Measurements from ENCODE around the gene CEP164. TPM values are rescaled to one million over a fixed set of nuclear protein-coding genes. Genes with fewer than 3 reads are reported as not detected.
"Not testable (repeated sequence)": the region's sequence is repeated elsewhere in the genome, so short reads cannot be mapped to it uniquely, and the experiment has no call there.

The CEP164 gene
- total RNA-seq, 1 donor from 2014 or later: 36.1 TPM

DNA sequence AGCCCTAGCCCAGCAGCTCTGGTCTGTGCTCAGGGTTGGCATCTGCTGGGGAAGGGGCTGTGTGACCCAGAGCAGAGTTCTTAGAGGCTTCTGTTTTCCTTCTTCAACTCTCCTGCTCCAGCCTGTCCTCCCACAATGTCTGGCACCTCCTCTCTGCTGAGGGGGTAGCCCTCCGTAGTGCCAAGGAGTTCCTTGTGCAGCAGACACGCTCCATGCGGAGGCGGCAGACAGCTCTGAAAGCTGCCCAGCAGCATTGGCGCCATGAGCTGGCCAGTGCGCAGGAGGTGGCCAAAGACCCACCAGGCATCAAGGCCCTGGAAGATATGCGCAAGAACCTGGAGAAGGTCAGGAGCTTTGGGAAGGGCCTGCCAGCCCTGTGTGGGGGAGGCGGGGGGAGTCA, 69.3 kb downstream of the CEP164 start:
- H3K4me1 Mint-ChIP-seq (ENCODE audit: low read depth, unreplicated experiment): no peaks in the 10 kb centered on the region
- H3K4me3 Mint-ChIP-seq (ENCODE audit: unreplicated experiment): no peak overlapping the region
- H3K27ac ChIP-seq (ENCODE audit: low read depth, low read length): no peak overlapping the region
- no peaks in the 10 kb centered on the region for H3K27me3 Mint-ChIP-seq (ENCODE audit: low read depth, unreplicated experiment)
- no peak overlapping the region for H3K9ac ChIP-seq (ENCODE audit: low read length)
- no peak for TF ChIP-seq EZH2 (IDR thresholded peaks at IDR 0.05; ENCODE audit: insufficient read depth, low read length)
- TF ChIP-seq, protein P1, sequence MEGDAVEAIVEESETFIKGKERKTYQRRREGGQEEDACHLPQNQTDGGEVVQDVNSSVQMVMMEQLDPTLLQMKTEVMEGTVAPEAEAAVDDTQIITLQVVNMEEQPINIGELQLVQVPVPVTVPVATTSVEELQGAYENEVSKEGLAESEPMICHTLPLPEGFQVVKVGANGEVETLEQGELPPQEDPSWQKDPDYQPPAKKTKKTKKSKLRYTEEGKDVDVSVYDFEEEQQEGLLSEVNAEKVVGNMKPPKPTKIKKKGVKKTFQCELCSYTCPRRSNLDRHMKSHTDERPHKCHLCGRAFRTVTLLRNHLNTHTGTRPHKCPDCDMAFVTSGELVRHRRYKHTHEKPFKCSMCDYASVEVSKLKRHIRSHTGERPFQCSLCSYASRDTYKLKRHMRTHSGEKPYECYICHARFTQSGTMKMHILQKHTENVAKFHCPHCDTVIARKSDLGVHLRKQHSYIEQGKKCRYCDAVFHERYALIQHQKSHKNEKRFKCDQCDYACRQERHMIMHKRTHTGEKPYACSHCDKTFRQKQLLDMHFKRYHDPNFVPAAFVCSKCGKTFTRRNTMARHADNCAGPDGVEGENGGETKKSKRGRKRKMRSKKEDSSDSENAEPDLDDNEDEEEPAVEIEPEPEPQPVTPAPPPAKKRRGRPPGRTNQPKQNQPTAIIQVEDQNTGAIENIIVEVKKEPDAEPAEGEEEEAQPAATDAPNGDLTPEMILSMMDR (IDR thresholded peaks at IDR 0.05; ENCODE audit: insufficient read depth, low read depth, low read length): no peak
- peaks cover 69% of the 10 kb centered on the region for H3K36me3 Mint-ChIP-seq (ENCODE audit: low read depth, unreplicated experiment)
- no peaks in the 10 kb centered on the region for H3K79me2 ChIP-seq (ENCODE audit: insufficient read depth, low read length)
- FAIRE-seq (no peak), DNase-seq (ENCODE audit: low read depth) (no peak)
- no peaks in the 10 kb centered on the region for H3K4me1 ChIP-seq (ENCODE audit: insufficient read depth, low read length)
- H4K20me1 ChIP-seq (ENCODE audit: insufficient read depth, low read length): no peaks in the 10 kb centered on the region
- no peak overlapping the region for H3K4me3 ChIP-seq (ENCODE audit: insufficient read depth, low read depth, low read length)
- H3K27me3 ChIP-seq (ENCODE audit: insufficient read depth, low read length): no peaks in the 10 kb centered on the region
- no peaks in the 10 kb centered on the region for H3K9me3 ChIP-seq (ENCODE audit: insufficient read depth, low read depth, low read length)
- H3K9me3 Mint-ChIP-seq (ENCODE audit: unreplicated experiment): peaks cover 16% of the 10 kb centered on the region
- H3K27ac Mint-ChIP-seq (ENCODE audit: unreplicated experiment): no peak overlapping the region
- H3K36me3 ChIP-seq (ENCODE audit: insufficient read depth, low read length): peaks cover 26% of the 10 kb centered on the region
- no peak overlapping the region for H2AFZ ChIP-seq (ENCODE audit: low read depth, low read length)
- no peak overlapping the region for H3K4me2 ChIP-seq (ENCODE audit: low read length)

DNA sequence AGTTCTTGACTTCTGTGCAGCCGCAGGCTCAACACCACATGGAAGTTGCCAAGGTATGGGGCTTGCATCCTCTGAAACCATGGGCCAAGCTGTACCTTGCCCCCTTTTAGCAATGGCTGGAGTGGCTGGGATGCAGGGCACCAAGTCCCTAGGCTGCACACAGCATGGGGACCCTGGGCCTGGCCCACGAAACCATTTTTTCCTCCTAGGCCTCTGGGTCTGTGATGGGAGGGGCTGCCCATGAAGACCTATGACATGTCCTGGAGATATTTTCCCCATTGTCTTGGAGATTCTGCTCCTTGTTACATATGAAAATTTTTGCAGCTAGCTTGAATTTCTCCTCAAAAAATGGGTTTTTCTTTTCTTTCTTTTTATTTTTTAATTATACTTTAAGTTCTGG, 71.0 kb downstream of the CEP164 start:
- not testable (repeated sequence) for H3K27me3 ChIP-seq (ENCODE audit: insufficient read depth, low read length); H3K27ac ChIP-seq (ENCODE audit: low read depth, low read length); H3K79me2 ChIP-seq (ENCODE audit: insufficient read depth, low read length); DNase-seq (ENCODE audit: low read depth); H2AFZ ChIP-seq (ENCODE audit: low read depth, low read length); H3K9me3 ChIP-seq (ENCODE audit: insufficient read depth, low read depth, low read length); FAIRE-seq; H3K27me3 Mint-ChIP-seq (ENCODE audit: low read depth, unreplicated experiment); H4K20me1 ChIP-seq (ENCODE audit: insufficient read depth, low read length); H3K4me1 ChIP-seq (ENCODE audit: insufficient read depth, low read length); H3K4me1 Mint-ChIP-seq (ENCODE audit: low read depth, unreplicated experiment); H3K4me3 ChIP-seq (ENCODE audit: insufficient read depth, low read depth, low read length); H3K9ac ChIP-seq (ENCODE audit: low read length); H3K27ac Mint-ChIP-seq (ENCODE audit: unreplicated experiment); H3K4me2 ChIP-seq (ENCODE audit: low read length); H3K4me3 Mint-ChIP-seq (ENCODE audit: unreplicated experiment)
- H3K36me3 ChIP-seq (ENCODE audit: insufficient read depth, low read length): peaks cover 21% of the 10 kb centered on the region
- Mint-ChIP-seq H3K36me3 (ENCODE audit: low read depth, unreplicated experiment) (peaks cover 61% of the 10 kb centered on the region), H3K9me3 (ENCODE audit: unreplicated experiment) (peaks cover 16% of the 10 kb centered on the region)

DNA sequence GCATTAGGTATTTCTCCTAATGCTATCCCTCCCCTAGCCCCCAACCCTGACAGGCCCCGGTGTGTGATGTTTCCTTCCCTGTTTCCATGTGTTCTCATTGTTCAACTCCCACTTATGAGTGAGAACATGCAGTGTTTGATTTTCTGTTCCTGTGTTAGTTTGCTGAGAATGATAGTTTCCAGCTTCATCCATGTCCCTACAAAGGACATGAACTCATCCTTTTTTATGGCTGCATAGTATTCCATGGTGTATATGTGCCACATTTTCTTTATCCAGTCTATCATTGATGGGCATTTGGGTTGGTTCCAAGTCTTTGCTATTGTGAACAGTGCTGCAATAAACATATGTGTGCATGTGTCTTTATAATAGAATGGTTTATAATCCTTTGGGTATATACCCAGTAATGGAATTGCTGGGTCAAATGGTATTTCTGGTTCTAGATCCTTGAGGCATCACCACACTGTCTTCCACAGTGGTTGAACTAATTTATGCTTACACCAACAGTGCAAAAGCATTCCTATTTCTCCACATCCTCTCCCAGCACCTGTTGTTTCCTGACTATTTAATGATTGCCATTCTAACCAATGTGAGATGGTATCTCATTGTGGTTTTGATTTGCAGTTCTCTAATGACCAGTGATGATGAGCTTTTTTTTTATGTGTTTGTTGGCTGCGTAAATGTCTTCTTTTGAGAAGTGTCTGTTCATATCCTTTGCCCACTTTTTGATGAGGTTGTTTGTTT, 71.6 kb downstream of the CEP164 start:
- H3K27ac ChIP-seq (ENCODE audit: low read depth, low read length); H3K9me3 ChIP-seq (ENCODE audit: insufficient read depth, low read depth, low read length); H3K4me2 ChIP-seq (ENCODE audit: low read length); H3K9ac ChIP-seq (ENCODE audit: low read length); FAIRE-seq; H3K27me3 ChIP-seq (ENCODE audit: insufficient read depth, low read length); H4K20me1 ChIP-seq (ENCODE audit: insufficient read depth, low read length); H3K4me1 ChIP-seq (ENCODE audit: insufficient read depth, low read length); H3K4me3 Mint-ChIP-seq (ENCODE audit: unreplicated experiment); H3K79me2 ChIP-seq (ENCODE audit: insufficient read depth, low read length); H2AFZ ChIP-seq (ENCODE audit: low read depth, low read length); DNase-seq (ENCODE audit: low read depth); H3K27ac Mint-ChIP-seq (ENCODE audit: unreplicated experiment); H3K4me3 ChIP-seq (ENCODE audit: insufficient read depth, low read depth, low read length); H3K4me1 Mint-ChIP-seq (ENCODE audit: low read depth, unreplicated experiment); H3K27me3 Mint-ChIP-seq (ENCODE audit: low read depth, unreplicated experiment): not testable (repeated sequence)
- Mint-ChIP-seq H3K36me3 (ENCODE audit: low read depth, unreplicated experiment) (peaks cover 65% of the 10 kb centered on the region), H3K9me3 (ENCODE audit: unreplicated experiment) (peaks cover 16% of the 10 kb centered on the region)
- H3K36me3 ChIP-seq (ENCODE audit: insufficient read depth, low read length): peaks cover 21% of the 10 kb centered on the region

DNA sequence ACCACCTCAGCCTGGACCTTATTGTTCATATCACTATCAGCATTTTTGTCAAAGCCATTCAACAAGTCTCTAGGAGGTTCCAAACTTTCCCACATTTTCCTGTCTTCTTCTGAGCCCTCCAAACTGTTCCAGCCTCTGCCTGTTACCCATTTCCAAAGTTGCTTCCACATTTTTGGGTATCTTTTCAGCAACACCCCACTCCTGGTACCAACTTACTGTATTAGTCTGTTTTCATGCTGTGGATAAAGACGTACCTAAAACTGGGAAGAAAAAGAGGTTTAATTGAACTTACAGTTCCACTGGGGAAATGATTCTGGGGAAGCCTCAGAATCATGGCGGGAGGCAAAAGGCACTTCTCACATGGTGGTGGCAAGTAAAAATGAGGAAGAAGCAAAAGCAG, 78.2 kb downstream of the CEP164 start:
- not testable (repeated sequence) for H4K20me1 ChIP-seq (ENCODE audit: insufficient read depth, low read length); H2AFZ ChIP-seq (ENCODE audit: low read depth, low read length); H3K9me3 ChIP-seq (ENCODE audit: insufficient read depth, low read depth, low read length); H3K27ac ChIP-seq (ENCODE audit: low read depth, low read length); H3K4me1 Mint-ChIP-seq (ENCODE audit: low read depth, unreplicated experiment); FAIRE-seq; H3K4me3 ChIP-seq (ENCODE audit: insufficient read depth, low read depth, low read length); H3K27me3 ChIP-seq (ENCODE audit: insufficient read depth, low read length); H3K79me2 ChIP-seq (ENCODE audit: insufficient read depth, low read length); DNase-seq (ENCODE audit: low read depth); H3K4me1 ChIP-seq (ENCODE audit: insufficient read depth, low read length); H3K4me2 ChIP-seq (ENCODE audit: low read length); H3K9ac ChIP-seq (ENCODE audit: low read length); H3K27me3 Mint-ChIP-seq (ENCODE audit: low read depth, unreplicated experiment); H3K27ac Mint-ChIP-seq (ENCODE audit: unreplicated experiment)
- Mint-ChIP-seq H3K36me3 (ENCODE audit: low read depth, unreplicated experiment) (peaks cover 63% of the 10 kb centered on the region), H3K9me3 (ENCODE audit: unreplicated experiment) (peaks cover 20% of the 10 kb centered on the region), H3K4me3 (ENCODE audit: unreplicated experiment) (peak overlapping the region; percentile 30)
- H3K36me3 ChIP-seq (ENCODE audit: insufficient read depth, low read length): peaks cover 11% of the 10 kb centered on the region

All from astrocyte (in vitro differentiated cells and primary cell).